K562 (cell line): ENCODE results near the gene HACE1. TPM values are rescaled to one million over a fixed set of nuclear protein-coding genes. Genes with fewer than 3 reads are reported as not detected.

Experiments
- ATAC-seq: fragments of 200-7000 bp; cut with Tn5 transposase; 3 replicates; pipeline ENCODE4 v1.9.1; 2020; ENCODE audit warnings: moderate library complexity
- BruUV-seq: library from RNA; stranded (reverse); fragments of 400-500 nt; replicated peaks from 2 replicates; lab custom pipeline; 2021; lab: Mats Ljungman, UMichigan
- CTCF ChIA-PET: fragments of 300-600 bp; formaldehyde crosslinking; extraction: SDS; loops from one replicate; lab custom pipeline; 2021; ENCODE audit warnings: low intra/inter-chr PET ratio; lab: Yijun Ruan, JAX
- POLR2A ChIA-PET: fragments of 300-600, 350-650 bp; sonication (Branson Sonifier 250); formaldehyde crosslinking; extraction: SDS; loops from one replicate; lab custom pipeline; 2021; ENCODE audit warnings: antibody characterized with exemption, inconsistent platforms; lab: Yijun Ruan, JAX
- DNase-seq, 4 experiments: peaks; one replicate each; pipeline versions ENCODE4 v3.0.0 to v3.0.0-alpha.2; 2011 to 2018; ENCODE audit warnings: low spot score in 3 of 4, mixed read lengths in 3 of 4; ENCODE audit errors: extremely low read depth in 1 of 4
- FAIRE-seq: peaks from 2 replicates; lab custom pipeline; 2011; peaks lifted over from hg19 to GRCh38; lab: Jason Lieb, UNC
- H2AFZ ChIP-seq: 2 replicates; pipeline ENCODE4 v1.6.0; 2011; ENCODE audit warnings: low read depth, low read length, control low read depth, inconsistent platforms
- H3K27ac ChIP-seq: fragments of 200-600 bp; 3 replicates; pipeline ENCODE4 v1.8.0; 2011; ENCODE audit warnings: low read depth, mild to moderate bottlenecking, control low read depth, inconsistent platforms, low read length, moderate library complexity, mixed read lengths; ENCODE audit errors: extremely low read depth
- H3K27me3 ChIP-seq, 2 experiments: fragments of 300-600 bp in 1 of 2; 2 replicates in 1 of 2; 3 replicates in 1 of 2; pipeline versions ENCODE4 v1.6.0 to v1.8.0; 2011; ENCODE audit warnings: inconsistent platforms in 2 of 2, low read length in 2 of 2, mild to moderate bottlenecking in 1 of 2, mixed read lengths in 1 of 2, moderate library complexity in 1 of 2; ENCODE audit not compliant: control insufficient read depth in 2 of 2, insufficient read depth in 2 of 2
- H3K36me3 ChIP-seq: fragments of 300-600 bp; 3 replicates; pipeline ENCODE4 v1.8.0; 2011; ENCODE audit warnings: mild to moderate bottlenecking, low read length, inconsistent platforms; ENCODE audit not compliant: control insufficient read depth, insufficient read depth
- H3K4me1 ChIP-seq, 2 experiments: fragments of 200-600 bp in 1 of 2; replicated peaks in 1 of 2; 2 replicates in 1 of 2; 3 replicates in 1 of 2; pipeline versions ENCODE4 v1.5.1 to v1.8.0; 2011; ENCODE audit warnings: inconsistent platforms in 2 of 2, low read length in 2 of 2, mild to moderate bottlenecking in 1 of 2, mixed read lengths in 1 of 2, moderate library complexity in 1 of 2; ENCODE audit not compliant: control insufficient read depth in 2 of 2, insufficient read depth in 2 of 2
- H3K4me2 ChIP-seq: 2 replicates; pipeline ENCODE4 v1.6.1; 2011; ENCODE audit warnings: low read length, control low read depth, inconsistent platforms, mixed read lengths; ENCODE audit not compliant: insufficient read depth
- H3K4me3 ChIP-seq: fragments of 200-600 bp; sonication (generic), shearing (Covaris generic); 2 replicates; pipeline ENCODE4 v1.5.1; 2016; ENCODE audit warnings: control low read depth, inconsistent platforms
- H3K79me2 ChIP-seq: fragments of 200-600 bp; 3 replicates; pipeline ENCODE4 v1.8.0; 2011; ENCODE audit warnings: low read length, inconsistent platforms; ENCODE audit not compliant: control insufficient read depth, insufficient read depth
- H3K9ac ChIP-seq, 2 experiments: 2 replicates each; pipeline versions ENCODE4 v1.6.0 to v1.6.1; 2011; ENCODE audit warnings: low read depth in 2 of 2, low read length in 2 of 2, control low read depth in 1 of 2, inconsistent platforms in 1 of 2, mild to moderate bottlenecking in 1 of 2, mixed read lengths in 1 of 2; ENCODE audit not compliant: insufficient read depth in 1 of 2
- H3K9me1 ChIP-seq: one replicate; pipeline ENCODE4 v1.6.0; 2011; ENCODE audit warnings: inconsistent platforms, mild to moderate bottlenecking, low read length, moderate library complexity; ENCODE audit not compliant: control insufficient read depth, insufficient read depth
- H3K9me3 ChIP-seq: replicated peaks from 2 replicates; pipeline ENCODE4 v1.5.1; 2011; ENCODE audit warnings: low read depth, low read length, inconsistent platforms; ENCODE audit not compliant: control insufficient read depth, insufficient read depth
- H4K20me1 ChIP-seq: replicated peaks from 2 replicates; pipeline ENCODE4 v1.6.1; 2011; ENCODE audit warnings: low read length, inconsistent platforms, mixed read lengths; ENCODE audit not compliant: control insufficient read depth, insufficient read depth
- CBFA2T3 ChIP-seq: fragments of 450-650 bp; IDR thresholded peaks from 2 replicates; pipeline ENCODE4 v1.6.1; 2017
- CC2D1A ChIP-seq: fragments of 450-650 bp; IDR thresholded peaks from 2 replicates; pipeline ENCODE4 v1.6.1; 2017; ENCODE audit warnings: mild to moderate bottlenecking
- CTBP1 ChIP-seq: fragments of 450-650 bp; IDR thresholded peaks from 2 replicates; pipeline ENCODE4 v1.6.1; 2016; ENCODE audit warnings: borderline replicate concordance
- JUND ChIP-seq, 2 experiments: IDR thresholded peaks; 2 replicates in 1 of 2; 3 replicates in 1 of 2; pipeline ENCODE4 v1.6.1; 2011; ENCODE audit warnings: borderline replicate concordance in 2 of 2, low read depth in 2 of 2, low read length in 2 of 2, improper control_type of control experiment in 1 of 2, missing biosample characterization in 1 of 2, missing genetic modification characterization in 1 of 2, missing genetic modification reagents in 1 of 2
- MAZ ChIP-seq, 2 experiments: fragments of 450-650 bp in 1 of 2; sonication (generic) in 1 of 2; formaldehyde crosslinking; IDR thresholded peaks in 1 of 2; conservative IDR thresholded peaks in 1 of 2; 2 replicates each; pipeline versions ENCODE4 v1.4.0 to v1.5.0; 2020; ENCODE audit warnings: mild to moderate bottlenecking in 1 of 2, missing genetic modification reagents in 1 of 2
- MEIS2 ChIP-seq: fragments of 450-650 bp; IDR thresholded peaks from 2 replicates; pipeline ENCODE4 v1.6.1; 2014; ENCODE audit warnings: mild to moderate bottlenecking; ENCODE audit not compliant: partially characterized antibody
- RAD21 ChIP-seq, 2 experiments: fragments of 250-450 bp in 1 of 2; fragments of 450-650 bp in 1 of 2; sonication (Bioruptor Pico) in 1 of 2; formaldehyde crosslinking in 1 of 2; IDR thresholded peaks in 1 of 2; conservative IDR thresholded peaks in 1 of 2; 2 replicates each; pipeline versions ENCODE4 v1.4.0 to v1.8.0; 2020 to 2022; ENCODE audit warnings: mild to moderate bottlenecking in 2 of 2, moderate library complexity in 1 of 2
- SMAD1 ChIP-seq: fragments of 150-350 bp; IDR thresholded peaks from 2 replicates; pipeline ENCODE4 v1.6.1; 2014; ENCODE audit warnings: low read length, low read depth; ENCODE audit not compliant: partially characterized antibody
- SRSF7 ChIP-seq: fragments of 200-400 bp; formaldehyde crosslinking; optimal IDR thresholded peaks from 2 replicates; pipeline ENCODE3; 2017; ENCODE audit warnings: mild to moderate bottlenecking, low read depth, low read length
- ZNF444 ChIP-seq: fragments of 250-450 bp; sonication (Bioruptor Pico); IDR thresholded peaks from 2 replicates; pipeline ENCODE4 v1.4.0; 2020; ENCODE audit warnings: mild to moderate bottlenecking, moderate library complexity
- ZNF551 ChIP-seq: fragments of 250-450 bp; sonication (Bioruptor Pico); IDR thresholded peaks from 2 replicates; pipeline ENCODE4 v1.5.0; 2021; ENCODE audit warnings: mild to moderate bottlenecking, moderate library complexity
- ZZZ3 ChIP-seq: fragments of 450-650 bp; IDR thresholded peaks from 2 replicates; pipeline ENCODE4 v1.6.1; 2016; ENCODE audit warnings: antibody characterized with exemption, mild to moderate bottlenecking, moderate library complexity
- WGBS: fragments of 100-300 bp; shearing (Covaris generic); methylation state at CpG from one replicate; pipeline ENCODE4 v1.1.6; 2016; ENCODE audit warnings: low coverage, mixed read lengths; ENCODE audit not compliant: insufficient coverage; ENCODE audit errors: missing lambda C conversion rate; 5-methylcytosine and 5-hydroxymethylcytosine counted together
- in situ Hi-C: fragments of 300-500 bp; cut with MboI; formaldehyde crosslinking; loops from 4 replicates; pipeline ENCODE4 v1.15.0; 2018; ENCODE audit warnings: inconsistent platforms, mixed read lengths
- intact Hi-C: fragments of 100-400 bp; cut with micrococcal nuclease; formaldehyde crosslinking; loops from 2 replicates; pipeline ENCODE4 v1.14.2; 2022
- polyA plus RNA-seq, 8 experiments: library from polyadenylated mRNA; depleted of rRNA in 4 of 8; stranded (reverse) in 5 of 8; unstranded in 3 of 8; fragments of >200 nt; fragmentation: Nextera tagmentation in 2 of 8; fragmentation: Illumina TruSeq in 1 of 8; extraction: Ambion mirVana in 2 of 8; extraction: Trizol in 1 of 8; gene quantifications; 2 replicates each; pipeline versions ENCODE4 v1.2.1 to v1.2.3, GENCODE V29; 2011 to 2014; ENCODE audit warnings: inconsistent platforms in 1 of 8, missing spikeins in 1 of 8
- total RNA-seq, 7 experiments: library from RNA; depleted of rRNA in 6 of 7; stranded (reverse); fragments of >200 nt in 6 of 7; fragmentation: Illumina TruSeq in 2 of 7; extraction: Trizol in 2 of 7; gene quantifications; 2 replicates each; pipeline versions ENCODE4 v1.2.1 to v1.2.3, GENCODE V29; 2011 to 2021; ENCODE audit warnings: low replicate concordance in 1 of 7
- TF ChIP-seq, protein P1 (sequence below), 3 experiments: fragments of 200-800 bp in 1 of 3; fragments of 250-450 bp in 1 of 3; fragments of 450-650 bp in 1 of 3; sonication (Bioruptor Pico) in 1 of 3; sonication (Bioruptor generic) in 1 of 3; formaldehyde crosslinking in 1 of 3; IDR thresholded peaks; 2 replicates each; pipeline versions ENCODE4 v1.6.1 to v1.8.0; 2016 to 2022; ENCODE audit warnings: mild to moderate bottlenecking in 2 of 3, missing genetic modification characterization in 2 of 3, missing compliant biosample characterization in 1 of 3, moderate library complexity in 1 of 3
- TF ChIP-seq, protein P2 (sequence below), 3 experiments: IDR thresholded peaks in 2 of 3; conservative IDR thresholded peaks in 1 of 3; 2 replicates each; pipeline ENCODE4 v1.5.1; 2011 to 2012; ENCODE audit warnings: low read length in 3 of 3, mild to moderate bottlenecking in 3 of 3, control low read depth in 2 of 3, improper control_type of control experiment in 1 of 3, inconsistent platforms in 1 of 3, low read depth in 1 of 3, mixed read lengths in 1 of 3, moderate library complexity in 1 of 3; ENCODE audit not compliant: insufficient read depth in 2 of 3

The HACE1 gene
- total and polyA plus RNA-seq, 9 of the 15 experiments (the other 6 are each of a cell fraction or from before 2014, with no cell fraction given), result 3.6 to 19.9 (median 9.1) TPM

DNA sequence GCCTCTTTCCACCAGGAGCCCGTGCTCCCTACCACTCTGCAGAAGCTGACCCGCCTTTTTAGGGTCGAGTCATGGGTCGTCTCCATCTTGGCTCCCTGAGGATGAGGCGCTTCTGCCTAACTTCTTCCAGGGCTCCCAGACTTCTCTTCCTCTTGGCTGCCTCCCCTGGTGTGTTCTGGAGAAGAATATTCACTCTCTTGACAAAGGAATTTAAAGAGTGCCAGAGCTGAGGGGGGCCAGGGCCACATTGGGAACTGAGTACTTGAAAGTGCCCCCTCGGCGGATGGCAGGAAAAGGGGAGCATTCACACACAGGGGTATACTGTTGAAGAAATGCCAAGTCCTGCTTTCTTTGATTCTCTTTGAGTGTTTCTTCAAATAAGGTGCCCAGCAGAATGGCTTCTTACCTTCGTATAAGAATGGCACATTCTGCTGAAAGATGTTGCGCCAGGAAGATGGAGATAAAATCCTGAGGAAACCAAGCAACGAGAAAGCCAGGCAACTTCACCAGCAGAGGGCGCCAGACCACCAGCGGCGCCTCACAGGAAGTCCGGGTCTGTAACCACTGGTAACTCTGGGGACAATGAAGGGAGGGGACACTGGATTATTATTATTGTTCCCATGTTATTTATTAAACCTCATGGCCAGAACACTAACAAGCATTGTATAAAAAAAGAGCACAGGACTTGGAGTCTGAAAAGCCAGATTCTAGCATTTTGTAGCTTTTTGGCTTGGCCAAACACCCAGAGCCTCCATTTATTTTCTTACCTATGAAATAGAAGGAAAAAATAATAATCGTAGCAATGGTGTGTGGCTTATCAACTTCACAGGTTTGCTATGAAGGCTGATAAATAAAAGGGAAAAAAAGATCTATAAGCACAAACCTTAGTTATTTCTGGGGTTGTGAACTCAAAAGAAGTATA, 176.7 kb downstream of the HACE1 start:
- H3K4me1 ChIP-seq, result no peaks in the 10 kb centered on the region; a peak in 1 of 5 replicates
- DNase-seq (peak; percentile 82 to 89 (median 82)), FAIRE-seq (peak; percentile 93), ATAC-seq (peak; percentile 97)
- no peak overlapping the region for H3K27ac ChIP-seq
- no peaks in the 10 kb centered on the region for H3K9me3 ChIP-seq
- no peaks in the 10 kb centered on the region for H3K79me2 ChIP-seq
- WGBS, result 26% methylated on average over 15 of the region's 15 CpGs
- ChIA-PET CTCF (interaction anchor here (1.6 to 2.6 kb wide), 2 partner anchors 88 to 395 kb away, joined by 6 to 22 read pairs; no protein-coding TSS in a partner anchor), POLR2A (interaction anchor here (0.6 kb wide), 1 partner anchor 1493 kb away, joined by 3 read pairs; no protein-coding TSS in a partner anchor)
- no peaks in the 10 kb centered on the region for H3K27me3 ChIP-seq
- intact Hi-C loops, result loop anchor here (1.0 to 10.0 kb wide), 3 partner anchors 88 to 394 kb away; no protein-coding TSS in a partner anchor
- in situ Hi-C loops, result loop anchor here (5.0 kb wide), 1 partner anchor 84 kb away; no protein-coding TSS in a partner anchor
- no TSS peak for BruUV-seq
- no peak overlapping the region for H3K4me3 ChIP-seq
- no peaks in the 10 kb centered on the region for H3K36me3 ChIP-seq
- no peak overlapping the region for H3K4me2 ChIP-seq
- no peaks in the 10 kb centered on the region for H4K20me1 ChIP-seq
- H2AFZ ChIP-seq, result peak overlapping the region; percentile 87
- H3K9ac ChIP-seq, result no peak overlapping the region
- H3K9me1 ChIP-seq, result no peaks in the 10 kb centered on the region
- TF ChIP-seq, protein P1, sequence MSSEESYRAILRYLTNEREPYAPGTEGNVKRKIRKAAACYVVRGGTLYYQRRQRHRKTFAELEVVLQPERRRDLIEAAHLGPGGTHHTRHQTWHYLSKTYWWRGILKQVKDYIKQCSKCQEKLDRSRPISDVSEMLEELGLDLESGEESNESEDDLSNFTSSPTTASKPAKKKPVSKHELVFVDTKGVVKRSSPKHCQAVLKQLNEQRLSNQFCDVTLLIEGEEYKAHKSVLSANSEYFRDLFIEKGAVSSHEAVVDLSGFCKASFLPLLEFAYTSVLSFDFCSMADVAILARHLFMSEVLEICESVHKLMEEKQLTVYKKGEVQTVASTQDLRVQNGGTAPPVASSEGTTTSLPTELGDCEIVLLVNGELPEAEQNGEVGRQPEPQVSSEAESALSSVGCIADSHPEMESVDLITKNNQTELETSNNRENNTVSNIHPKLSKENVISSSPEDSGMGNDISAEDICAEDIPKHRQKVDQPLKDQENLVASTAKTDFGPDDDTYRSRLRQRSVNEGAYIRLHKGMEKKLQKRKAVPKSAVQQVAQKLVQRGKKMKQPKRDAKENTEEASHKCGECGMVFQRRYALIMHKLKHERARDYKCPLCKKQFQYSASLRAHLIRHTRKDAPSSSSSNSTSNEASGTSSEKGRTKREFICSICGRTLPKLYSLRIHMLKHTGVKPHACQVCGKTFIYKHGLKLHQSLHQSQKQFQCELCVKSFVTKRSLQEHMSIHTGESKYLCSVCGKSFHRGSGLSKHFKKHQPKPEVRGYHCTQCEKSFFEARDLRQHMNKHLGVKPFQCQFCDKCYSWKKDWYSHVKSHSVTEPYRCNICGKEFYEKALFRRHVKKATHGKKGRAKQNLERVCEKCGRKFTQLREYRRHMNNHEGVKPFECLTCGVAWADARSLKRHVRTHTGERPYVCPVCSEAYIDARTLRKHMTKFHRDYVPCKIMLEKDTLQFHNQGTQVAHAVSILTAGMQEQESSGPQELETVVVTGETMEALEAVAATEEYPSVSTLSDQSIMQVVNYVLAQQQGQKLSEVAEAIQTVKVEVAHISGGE (CRISPR knock-in tag; IDR thresholded peaks at IDR 0.05), result peak in 2 of 3 experiments; percentile 66 to 78; a peak in 4 of 6 replicates
- no peak for TF ChIP-seq SRSF7
- no peak for TF ChIP-seq SMAD1
- peak; percentile 92 to 93 for TF ChIP-seq RAD21 (CRISPR knock-in tag; conservative IDR thresholded peaks at IDR 0.05 in 1 of 2, IDR thresholded peaks at IDR 0.05 in 1 of 2)
- TF ChIP-seq CBFA2T3, result no peak
- peak; percentile 6; the same call in 1 of the 2 replicates for TF ChIP-seq JUND (IDR thresholded peaks at IDR 0.05; ENCODE audit: borderline replicate concordance, low read depth, low read length)
- no peak for TF ChIP-seq JUND (tag; IDR thresholded peaks at IDR 0.05; ENCODE audit: borderline replicate concordance, low read depth, low read length)
- no peak for TF ChIP-seq ZZZ3
- no peak for TF ChIP-seq ZNF444 (CRISPR knock-in tag)
- peak; percentile 4 for TF ChIP-seq MEIS2
- TF ChIP-seq CTBP1, result peak; percentile 71
- TF ChIP-seq, protein P2, sequence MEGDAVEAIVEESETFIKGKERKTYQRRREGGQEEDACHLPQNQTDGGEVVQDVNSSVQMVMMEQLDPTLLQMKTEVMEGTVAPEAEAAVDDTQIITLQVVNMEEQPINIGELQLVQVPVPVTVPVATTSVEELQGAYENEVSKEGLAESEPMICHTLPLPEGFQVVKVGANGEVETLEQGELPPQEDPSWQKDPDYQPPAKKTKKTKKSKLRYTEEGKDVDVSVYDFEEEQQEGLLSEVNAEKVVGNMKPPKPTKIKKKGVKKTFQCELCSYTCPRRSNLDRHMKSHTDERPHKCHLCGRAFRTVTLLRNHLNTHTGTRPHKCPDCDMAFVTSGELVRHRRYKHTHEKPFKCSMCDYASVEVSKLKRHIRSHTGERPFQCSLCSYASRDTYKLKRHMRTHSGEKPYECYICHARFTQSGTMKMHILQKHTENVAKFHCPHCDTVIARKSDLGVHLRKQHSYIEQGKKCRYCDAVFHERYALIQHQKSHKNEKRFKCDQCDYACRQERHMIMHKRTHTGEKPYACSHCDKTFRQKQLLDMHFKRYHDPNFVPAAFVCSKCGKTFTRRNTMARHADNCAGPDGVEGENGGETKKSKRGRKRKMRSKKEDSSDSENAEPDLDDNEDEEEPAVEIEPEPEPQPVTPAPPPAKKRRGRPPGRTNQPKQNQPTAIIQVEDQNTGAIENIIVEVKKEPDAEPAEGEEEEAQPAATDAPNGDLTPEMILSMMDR (IDR thresholded peaks at IDR 0.05 in 2 of 3, conservative IDR thresholded peaks at IDR 0.05 in 1 of 3; ENCODE audit: insufficient read depth in 2 of 3, low read depth in 1 of 3, low read length in 3 of 3), result peak; percentile 88 to 96 (median 94)
- TF ChIP-seq CC2D1A, result peak; percentile 77
- TF ChIP-seq MAZ (CRISPR knock-in tag; conservative IDR thresholded peaks at IDR 0.05 in 1 of 2, IDR thresholded peaks at IDR 0.05 in 1 of 2), result peak in 1 of 2 experiments; percentile 40; a peak in 1 of 4 replicates
- TF ChIP-seq ZNF551 (CRISPR knock-in tag), result no peak
